Measurements from ENCODE around the gene ITGB7. TPM values are rescaled to one million over a fixed set of nuclear protein-coding genes. Genes with fewer than 3 reads are reported as not detected.

ITGB7 gene
- total and polyA plus RNA-seq, 9 of the 15 experiments (the other 6 are each of a cell fraction or from before 2014, with no cell fraction given), result 0.06 to 2.0 (median 0.67) TPM

- TF ChIP-seq BHLHE40 (IDR thresholded peaks at IDR 0.05; ENCODE audit: low read length) (no peak), TEAD2 (tag; IDR thresholded peaks at IDR 0.05) (no peak), CXXC5 (CRISPR knock-in tag; IDR thresholded peaks at IDR 0.05) (no peak), ZNF232 (CRISPR knock-in tag; IDR thresholded peaks at IDR 0.05) (no peak), E2F3 (CRISPR knock-in tag; IDR thresholded peaks at IDR 0.05) (no peak), CREM (IDR thresholded peaks at IDR 0.05; ENCODE audit: low read depth) (peak; percentile 24; the same call in 1 of the 2 replicates), CHD7 (IDR thresholded peaks at IDR 0.05; ENCODE audit: low read depth, low read length) (no peak), CHD4 (IDR thresholded peaks at IDR 0.05; ENCODE audit: insufficient read depth, insufficient replicate concordance, low read depth, low read length, poor library complexity, severe bottlenecking) (no peak), JUN (IDR thresholded peaks at IDR 0.05; ENCODE audit: borderline replicate concordance, low read depth, low read length) (no peak), JUN (CRISPR knock-in tag; IDR thresholded peaks at IDR 0.05; ENCODE audit: borderline replicate concordance) (no peak), ZBTB9 (CRISPR knock-in tag; IDR thresholded peaks at IDR 0.05) (no peak), ZNF23 (CRISPR knock-in tag; IDR thresholded peaks at IDR 0.05) (no peak), PTTG1 (tag; IDR thresholded peaks at IDR 0.05; ENCODE audit: low read depth) (no peak), NFXL1 (CRISPR knock-in tag; IDR thresholded peaks at IDR 0.05) (no peak), GATAD2B (IDR thresholded peaks at IDR 0.05; ENCODE audit: borderline replicate concordance) (no peak)
Observed at GRCh38 chr12:53244337-53244736, 37.3 kb upstream of the ITGB7 start (continued).
